ES-I3 (cell line): ENCODE data around the gene ATP23.

Source experiments
- H3K36me3 ChIP-seq: 2 replicates; pipeline ENCODE4 v1.6.1; 2013; ENCODE audit warnings: mild to moderate bottlenecking, low read length, control low read depth, moderate library complexity; ENCODE audit not compliant: insufficient read depth
- H3K4me1 ChIP-seq: 2 replicates; pipeline ENCODE4 v1.6.1; 2013; ENCODE audit warnings: mild to moderate bottlenecking, control low read depth, low read length; ENCODE audit not compliant: insufficient read depth
- H3K9ac ChIP-seq: 2 replicates; pipeline ENCODE4 v1.6.1; 2013; ENCODE audit warnings: low read depth, mild to moderate bottlenecking, low read length, moderate library complexity
- H3K9me3 ChIP-seq: 2 replicates; pipeline ENCODE4 v1.6.1; 2013; ENCODE audit warnings: mild to moderate bottlenecking, low read length, moderate library complexity; ENCODE audit not compliant: control insufficient read depth, insufficient read depth

The ATP23 gene

GRCh38 chr12:57983858-57984505, 42.6 kb downstream of the ATP23 start:
- Histone ChIP-seq H3K9me3 (no peaks in the 10 kb centered on the region), H3K4me1 (no peaks in the 10 kb centered on the region), H3K9ac (no peak overlapping the region), H3K36me3 (no peaks in the 10 kb centered on the region)

DNA sequence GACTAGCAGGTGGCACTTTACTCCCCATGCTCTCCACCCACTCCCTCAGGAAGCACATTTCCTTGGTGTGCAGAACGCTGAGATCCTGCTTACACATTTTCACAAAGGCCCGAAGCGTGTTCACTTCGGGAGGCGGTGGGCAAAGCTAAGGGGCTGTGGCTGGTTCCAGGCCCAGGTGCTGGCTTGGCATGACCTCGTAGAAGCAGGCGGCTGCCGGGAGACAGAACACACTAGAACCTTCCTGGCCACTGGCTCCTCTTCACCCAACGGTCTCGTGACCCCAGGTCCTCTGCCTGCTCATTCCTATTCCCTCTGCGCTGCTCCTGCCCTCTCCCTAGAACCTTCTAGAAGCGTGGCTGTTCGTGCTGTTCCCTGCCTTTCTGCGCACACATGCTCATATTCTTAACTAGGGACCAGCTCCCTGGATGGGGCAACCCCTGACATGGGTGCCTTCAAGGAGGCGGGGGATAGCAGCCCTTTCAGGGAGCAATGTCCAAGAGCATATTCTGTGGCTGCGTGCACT, 43.3 kb downstream of the ATP23 start:
- no peaks in the 10 kb centered on the region for H3K9me3 ChIP-seq
- no peaks in the 10 kb centered on the region for H3K36me3 ChIP-seq
- no peak overlapping the region for H3K9ac ChIP-seq
- H3K4me1 ChIP-seq, result no peaks in the 10 kb centered on the region

- Histone ChIP-seq H3K9me3 (no peaks in the 10 kb centered on the region), H3K9ac (no peak overlapping the region), H3K36me3 (no peaks in the 10 kb centered on the region), H3K4me1 (no peaks in the 10 kb centered on the region)
Measured at GRCh38 chr12:57985685-57986084, 44.3 kb downstream of the ATP23 start.

GRCh38 chr12:57989838-57990237, 48.5 kb downstream of the ATP23 start:
- Histone ChIP-seq H3K36me3 (no peaks in the 10 kb centered on the region), H3K9me3 (no peaks in the 10 kb centered on the region), H3K4me1 (no peaks in the 10 kb centered on the region), H3K9ac (no peak overlapping the region)

GRCh38 chr12:57990241-57990883, 49.0 kb downstream of the ATP23 start:
- H3K36me3 ChIP-seq, result no peaks in the 10 kb centered on the region
- H3K4me1 ChIP-seq, result no peaks in the 10 kb centered on the region
- no peaks in the 10 kb centered on the region for H3K9me3 ChIP-seq
- H3K9ac ChIP-seq, result no peak overlapping the region

- Histone ChIP-seq H3K36me3 (no peaks in the 10 kb centered on the region), H3K9me3 (no peaks in the 10 kb centered on the region), H3K9ac (no peak overlapping the region), H3K4me1 (no peaks in the 10 kb centered on the region)
Measured at GRCh38 chr12:57992001-57992400, 50.6 kb downstream of the ATP23 start.

DNA sequence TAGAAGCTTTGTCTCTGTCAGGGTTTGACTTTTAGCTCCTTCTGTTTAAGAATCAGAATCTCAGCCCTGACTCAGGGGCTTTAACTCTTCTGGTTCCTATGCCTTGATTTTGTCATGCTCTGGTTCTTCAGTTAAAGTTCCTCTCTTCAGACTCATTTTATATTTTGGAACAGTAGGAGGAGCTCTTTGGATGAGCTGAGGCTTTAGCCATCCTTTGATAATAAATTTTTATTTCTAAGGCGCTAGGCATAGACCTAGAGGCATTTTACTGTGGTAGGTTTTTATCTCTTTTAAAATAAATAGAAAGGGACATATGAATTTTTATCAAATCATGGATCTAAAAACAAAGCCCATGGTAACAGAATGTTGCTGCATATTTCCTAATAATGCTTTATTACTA, 51.7 kb downstream of the ATP23 start:
- Histone ChIP-seq H3K9ac (no peak overlapping the region), H3K4me1 (no peaks in the 10 kb centered on the region), H3K36me3 (no peaks in the 10 kb centered on the region), H3K9me3 (0 out of 2 replicates have a peak, but pooled peaks cover 3% of the 10 kb centered on the region)

DNA sequence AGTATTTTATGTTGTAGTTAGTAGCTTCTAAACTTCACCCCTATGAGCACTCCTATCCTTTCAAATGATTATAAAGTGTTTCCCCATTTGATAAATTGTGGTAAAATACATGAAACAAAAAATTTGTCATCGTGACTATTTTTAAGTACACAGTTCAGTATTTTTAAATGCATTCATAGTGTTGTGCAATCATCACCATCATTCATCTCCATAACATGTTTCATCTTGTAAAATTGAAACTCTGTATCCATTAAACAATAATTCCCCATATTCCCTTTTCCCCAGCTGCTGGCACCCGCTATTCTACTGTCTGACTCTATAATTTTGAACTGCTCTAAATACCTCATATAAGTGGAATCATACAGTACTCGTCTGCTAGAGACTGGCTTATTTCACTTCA, 52.5 kb downstream of the ATP23 start:
- Histone ChIP-seq H3K9ac (no peak overlapping the region), H3K4me1 (no peaks in the 10 kb centered on the region), H3K36me3 (no peaks in the 10 kb centered on the region), H3K9me3 (0 out of 2 replicates have a peak, but pooled peaks cover 8% of the 10 kb centered on the region)

DNA sequence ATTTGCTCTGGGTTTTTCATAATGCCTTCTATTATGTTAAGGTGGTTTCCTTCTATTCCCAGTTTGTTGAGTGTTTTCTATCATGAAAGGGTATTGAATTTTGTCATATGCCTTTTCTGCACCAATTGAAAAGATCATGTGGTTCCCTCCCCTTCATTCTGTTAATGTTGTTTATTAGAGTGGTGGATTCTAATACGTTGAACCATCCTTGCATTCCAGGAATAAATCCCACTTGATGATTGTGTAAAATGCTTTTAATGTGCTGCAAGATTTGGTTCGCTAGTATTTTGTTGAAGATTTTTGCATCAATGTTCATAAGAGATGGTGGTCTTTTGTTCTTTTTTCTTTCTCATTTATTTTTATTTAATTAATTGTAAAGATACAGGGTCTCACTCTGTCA, 55.2 kb downstream of the ATP23 start:
- H3K4me1 ChIP-seq, result no peaks in the 10 kb centered on the region
- no peak overlapping the region for H3K9ac ChIP-seq
- no peaks in the 10 kb centered on the region for H3K36me3 ChIP-seq
- peaks cover 14% of the 10 kb centered on the region; the same call in 1 of the 2 replicates for H3K9me3 ChIP-seq

GRCh38 chr12:57998251-57998650, 56.9 kb downstream of the ATP23 start:
- Histone ChIP-seq H3K4me1 (no peaks in the 10 kb centered on the region), H3K36me3 (no peaks in the 10 kb centered on the region), H3K9me3 (peaks cover 14% of the 10 kb centered on the region; the same call in 1 of the 2 replicates), H3K9ac (no peak overlapping the region)

DNA sequence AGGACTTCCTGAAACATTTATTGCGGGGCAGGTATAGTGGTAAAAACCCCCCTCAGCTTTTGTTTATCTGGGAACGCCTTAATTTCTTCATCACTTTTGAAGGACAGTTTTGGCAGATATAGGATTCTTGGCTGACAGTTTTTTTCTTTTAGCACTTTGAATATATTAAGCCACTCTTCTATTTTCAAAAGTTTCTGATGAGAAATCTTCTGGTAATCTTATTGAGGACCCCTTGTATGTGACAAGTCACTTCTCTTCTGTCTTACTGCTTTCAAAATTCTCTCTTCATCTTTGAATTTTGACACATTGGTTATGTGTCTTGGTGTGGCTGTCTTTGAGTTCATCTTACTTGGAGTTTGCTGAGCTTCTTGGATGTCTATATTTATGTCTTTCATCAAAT, 59.1 kb downstream of the ATP23 start:
- H3K9me3 ChIP-seq, result peaks cover 14% of the 10 kb centered on the region; the same call in 1 of the 2 replicates
- no peaks in the 10 kb centered on the region for H3K36me3 ChIP-seq
- no peaks in the 10 kb centered on the region for H3K4me1 ChIP-seq
- no peak overlapping the region for H3K9ac ChIP-seq

GRCh38 chr12:58007875-58008274, 66.5 kb downstream of the ATP23 start:
- H3K4me1 ChIP-seq, result no peaks in the 10 kb centered on the region
- no peaks in the 10 kb centered on the region for H3K9me3 ChIP-seq
- no peaks in the 10 kb centered on the region for H3K36me3 ChIP-seq
- H3K9ac ChIP-seq, result no peak overlapping the region

GRCh38 chr12:58008634-58009033, 67.3 kb downstream of the ATP23 start:
- Histone ChIP-seq H3K9me3 (no peaks in the 10 kb centered on the region), H3K36me3 (no peaks in the 10 kb centered on the region), H3K9ac (no peak overlapping the region), H3K4me1 (no peaks in the 10 kb centered on the region)
